Mesothelial cell of epicardium (in vitro differentiated cells): ENCODE measurements around the gene KCTD1. TPM values are rescaled to one million over a fixed set of nuclear protein-coding genes. Genes with fewer than 3 reads are reported as not detected.

Experiments
- DNase-seq, 2 experiments: peaks; one replicate each; pipeline ENCODE4 v3.0.0; 2021; ENCODE audit warnings: low spot score in 2 of 2; ENCODE audit not compliant: unreplicated experiment in 2 of 2
- H3K27ac Mint-ChIP-seq: 2 replicates; pipeline ENCODE4 v1.8.0; 2021; ENCODE audit warnings: mixed read lengths
- H3K27me3 Mint-ChIP-seq: 2 replicates; pipeline ENCODE4 v1.8.0; 2021; ENCODE audit warnings: low read depth, mixed read lengths
- H3K36me3 Mint-ChIP-seq: 2 replicates; pipeline ENCODE4 v1.8.0; 2021; ENCODE audit warnings: mixed read lengths
- H3K4me1 Mint-ChIP-seq: 2 replicates; pipeline ENCODE4 v1.8.0; 2021; ENCODE audit warnings: mixed read lengths
- H3K4me3 Mint-ChIP-seq: 2 replicates; pipeline ENCODE4 v1.8.0; 2021; ENCODE audit warnings: mild to moderate bottlenecking, moderate library complexity, mixed read lengths
- H3K9me3 Mint-ChIP-seq: 2 replicates; pipeline ENCODE4 v1.8.0; 2021; ENCODE audit warnings: mixed read lengths
- CTCF ChIP-seq: fragments of 200-600 bp; sonication (generic); IDR thresholded peaks from one replicate; pipeline ENCODE4 v1.5.0; 2021; ENCODE audit warnings: antibody characterized with exemption; ENCODE audit not compliant: unreplicated experiment
- total RNA-seq: library from RNA; stranded (reverse); gene quantifications from 3 replicates; pipeline ENCODE4 v1.2.1, GENCODE V29; 2021

The KCTD1 gene
- total RNA-seq, 1 donor from 2014 or later: 38.5 TPM

- peak overlapping the region; percentile 4 for H3K27ac Mint-ChIP-seq
These were observed 32.5 kb downstream of the KCTD1 start for GRCh38 chr18:26515643-26516487.

GRCh38 chr18:26511339-26512071 is 36.8 kb downstream of the KCTD1 start:
- H3K27me3 Mint-ChIP-seq: no peaks in the 10 kb centered on the region
- peaks cover 65% of the 10 kb centered on the region for H3K4me1 Mint-ChIP-seq
- H3K27ac Mint-ChIP-seq: peak overlapping the region; percentile 86
- H3K36me3 Mint-ChIP-seq: no peaks in the 10 kb centered on the region
- no peak for DNase-seq
- no peak for TF ChIP-seq CTCF
- no peaks in the 10 kb centered on the region for H3K9me3 Mint-ChIP-seq
- H3K4me3 Mint-ChIP-seq: peak overlapping the region; percentile 19

More at GRCh38 chr18:26515643-26516487, 32.5 kb downstream of the KCTD1 start:
- peaks cover 66% of the 10 kb centered on the region for H3K4me1 Mint-ChIP-seq
- H3K27me3 Mint-ChIP-seq: no peaks in the 10 kb centered on the region
- H3K9me3 Mint-ChIP-seq: no peaks in the 10 kb centered on the region
- no peak for TF ChIP-seq CTCF
- no peak overlapping the region for H3K4me3 Mint-ChIP-seq
- DNase-seq: no peak
- H3K36me3 Mint-ChIP-seq: no peaks in the 10 kb centered on the region

GRCh38 chr18:26510337-26510736 is 38.0 kb downstream of the KCTD1 start:
- H3K4me3 Mint-ChIP-seq: no peak overlapping the region
- TF ChIP-seq CTCF: no peak
- no peaks in the 10 kb centered on the region for H3K36me3 Mint-ChIP-seq
- no peaks in the 10 kb centered on the region for H3K9me3 Mint-ChIP-seq
- H3K4me1 Mint-ChIP-seq: peaks cover 57% of the 10 kb centered on the region
- no peaks in the 10 kb centered on the region for H3K27me3 Mint-ChIP-seq
- no peak for DNase-seq
- H3K27ac Mint-ChIP-seq: peak overlapping the region; percentile 50

GRCh38 chr18:26506012-26506411 is 42.3 kb downstream of the KCTD1 start:
- Mint-ChIP-seq H3K4me1 (peaks cover 52% of the 10 kb centered on the region), H3K9me3 (no peaks in the 10 kb centered on the region), H3K36me3 (no peaks in the 10 kb centered on the region), H3K27ac (no peak overlapping the region), H3K27me3 (no peaks in the 10 kb centered on the region), H3K4me3 (no peak overlapping the region)
- DNase-seq: no peak
- no peak for TF ChIP-seq CTCF

- Mint-ChIP-seq H3K27ac (no peak overlapping the region), H3K36me3 (peaks cover 4% of the 10 kb centered on the region), H3K4me3 (no peak overlapping the region), H3K9me3 (no peaks in the 10 kb centered on the region), H3K4me1 (peaks cover 47% of the 10 kb centered on the region), H3K27me3 (no peaks in the 10 kb centered on the region)
- no peak for TF ChIP-seq CTCF
- no peak for DNase-seq
These were observed 43.5 kb downstream of the KCTD1 start for GRCh38 chr18:26504831-26505230.
